Renal pelvis (tissue), 4 donors: ENCODE data around the gene PKNOX2. TPM values are rescaled to one million over a fixed set of nuclear protein-coding genes. Genes with fewer than 3 reads are reported as not detected.

Experiments
- DNase-seq: peaks from one replicate; pipeline ENCODE4 v3.0.0-alpha.2; 2013
- polyA plus RNA-seq, 3 donors: library from polyadenylated mRNA; unstranded; fragments of 120-200 nt; gene quantifications; one replicate each; pipeline ENCODE4 v1.2.1, GENCODE V29; 2013; ENCODE audit not compliant: insufficient read length in 3 of 3

The PKNOX2 gene
- polyA plus RNA-seq, 3 donors, result 11.3 to 14.8 (median 13.4) TPM

DNA sequence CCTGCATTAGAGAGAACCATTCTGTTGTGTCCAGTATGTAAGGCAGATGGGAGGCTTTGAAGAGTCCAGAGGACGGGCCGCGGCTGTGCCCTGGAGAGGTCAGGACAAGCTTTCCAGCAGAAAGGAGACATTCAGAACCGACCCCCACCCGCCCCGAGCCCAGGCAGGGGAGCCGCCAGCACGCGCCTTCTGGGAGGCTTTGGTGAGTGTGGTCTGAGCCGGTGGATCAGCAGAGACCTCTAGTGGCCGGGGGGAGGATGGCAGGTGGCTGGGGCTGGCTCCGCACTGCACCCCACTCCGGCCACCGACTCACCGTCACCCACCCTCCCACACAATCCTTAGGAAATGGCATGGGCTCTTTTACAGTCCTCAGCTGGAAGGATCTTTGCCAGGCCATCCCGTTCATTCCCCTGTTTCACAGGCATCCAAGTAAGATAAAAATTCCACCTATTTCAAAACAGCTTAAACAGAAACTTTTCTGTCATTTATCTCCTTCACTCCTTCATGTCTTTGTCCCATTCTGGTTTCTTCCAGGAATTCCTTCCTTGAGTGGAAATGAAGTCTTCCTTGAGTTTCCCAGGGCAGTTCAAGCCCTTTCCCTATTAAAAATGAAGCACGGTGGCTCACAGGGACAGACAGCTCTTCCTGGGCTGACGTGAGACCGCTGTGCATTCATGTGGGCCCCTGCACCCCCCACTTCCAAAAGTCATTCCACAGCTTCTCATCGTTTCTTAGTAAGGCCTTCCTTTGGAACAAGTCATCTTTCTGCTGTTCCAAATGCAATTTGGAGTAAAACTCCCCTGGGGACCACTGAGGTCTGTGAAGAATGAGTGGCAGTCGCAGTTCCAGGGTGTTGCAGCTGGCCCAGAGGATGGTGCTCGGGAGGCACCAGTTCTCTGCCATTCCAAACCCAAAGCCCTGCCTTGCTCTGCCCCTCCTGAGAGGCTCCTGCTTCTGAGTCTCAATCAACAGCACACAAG lies 240.6 kb downstream of the PKNOX2 start:
- DNase-seq, result peak; percentile 68

DNA sequence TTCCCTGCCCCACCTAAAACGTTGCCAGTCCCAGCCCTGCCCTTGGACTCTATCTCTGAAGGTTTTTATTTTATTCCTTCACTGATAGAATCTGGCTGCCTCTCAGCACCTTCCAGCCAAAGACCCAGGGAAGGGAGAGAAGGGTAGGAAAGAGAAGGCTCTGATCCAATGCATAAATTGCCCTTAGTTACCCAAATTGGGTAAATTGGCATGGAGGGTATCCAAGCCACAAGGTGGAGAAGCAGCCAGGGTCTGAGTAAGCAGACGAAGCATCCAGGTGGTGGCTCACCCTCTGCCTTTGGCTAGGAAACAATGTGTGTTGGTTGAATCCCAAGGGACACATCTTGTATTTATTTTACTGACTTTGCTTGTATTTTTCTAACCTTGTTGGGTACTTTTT lies 242.5 kb downstream of the PKNOX2 start:
- DNase-seq, result no peak

DNA sequence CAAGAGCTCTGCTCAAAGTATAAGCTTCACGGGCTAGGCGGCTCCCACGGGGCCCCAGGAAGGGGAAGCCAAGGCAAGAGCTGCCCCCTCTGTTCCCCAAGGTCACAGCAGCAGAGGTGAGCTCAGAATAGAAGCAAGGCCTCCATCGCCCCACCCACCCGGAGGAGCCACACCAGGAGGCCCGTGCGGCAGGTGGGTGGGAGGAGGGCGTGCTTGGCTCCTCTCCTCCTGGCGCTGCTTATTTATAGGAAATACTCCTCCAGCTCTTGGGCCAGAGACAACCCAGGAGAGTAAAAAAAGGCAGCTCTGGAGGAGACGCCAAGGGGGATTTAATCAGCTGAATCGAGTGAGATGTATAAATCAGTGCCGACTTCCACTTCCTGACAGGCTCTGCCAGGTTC lies 243.8 kb downstream of the PKNOX2 start:
- peak; percentile 68 for DNase-seq

DNA sequence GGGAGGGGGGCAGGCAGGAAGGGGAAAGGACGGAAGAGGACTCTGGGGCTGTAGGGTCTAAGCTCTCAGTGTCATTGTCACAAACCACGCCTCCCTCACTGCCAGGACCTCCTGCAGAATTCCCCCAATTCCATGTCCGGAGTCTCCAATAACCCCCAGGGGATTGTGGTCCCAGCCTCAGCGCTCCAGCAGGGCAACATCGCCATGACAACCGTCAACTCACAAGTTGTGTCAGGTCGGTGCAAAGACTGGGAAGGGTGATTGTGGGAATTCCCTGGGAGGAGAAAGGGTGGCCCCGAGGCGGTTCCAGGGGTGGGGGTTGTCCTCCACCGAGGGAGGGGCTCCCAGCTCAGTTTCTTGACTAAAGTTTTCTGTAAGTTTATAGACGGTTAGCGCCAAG lies 245.5 kb downstream of the PKNOX2 start:
- no peak for DNase-seq

DNA sequence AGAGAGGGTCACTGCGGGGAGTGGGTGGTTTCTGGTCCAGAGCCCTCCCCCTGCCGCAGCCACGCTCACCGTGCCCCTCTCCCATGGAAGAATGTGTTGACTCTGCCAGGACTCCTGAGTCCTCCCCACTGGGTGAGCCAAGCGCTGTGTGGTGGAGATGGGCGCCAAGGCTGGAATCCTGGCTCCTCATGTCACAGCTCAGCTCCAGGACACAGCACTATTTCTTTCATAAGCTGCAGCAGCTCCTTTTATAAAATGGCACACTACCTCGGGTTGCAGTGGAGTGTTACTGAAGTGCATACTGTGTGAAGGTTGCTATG lies 247.6 kb downstream of the PKNOX2 start:
- no peak for DNase-seq

GRCh38 chr11:125412509-125412908 lies 248.0 kb downstream of the PKNOX2 start:
- DNase-seq, result no peak

GRCh38 chr11:125413226-125413625 lies 248.7 kb downstream of the PKNOX2 start:
- no peak for DNase-seq

GRCh38 chr11:125414121-125414520 lies 249.6 kb downstream of the PKNOX2 start:
- no peak for DNase-seq

- no peak for DNase-seq
Observed at GRCh38 chr11:125416981-125417935, 252.7 kb downstream of the PKNOX2 start.

DNA sequence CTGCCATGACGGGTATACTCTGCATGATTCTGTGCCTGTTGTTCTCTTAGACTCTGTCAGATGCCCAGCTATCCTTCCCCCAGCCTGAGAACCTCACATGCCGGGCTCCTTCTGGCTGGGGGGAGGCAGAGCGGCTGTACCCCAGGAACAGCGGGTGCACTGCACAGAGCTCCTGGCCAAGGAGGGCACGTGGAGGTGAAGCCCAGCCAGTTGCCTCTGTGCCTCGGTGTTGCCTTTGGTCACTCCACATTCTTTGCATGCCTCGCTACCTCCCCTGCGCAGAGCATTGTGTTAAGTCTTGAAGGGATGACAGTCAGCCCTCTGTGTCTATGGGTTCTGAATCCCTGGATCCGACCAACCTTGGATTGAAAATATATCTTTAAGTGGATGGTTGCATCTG lies 253.8 kb downstream of the PKNOX2 start:
- DNase-seq, result no peak

DNA sequence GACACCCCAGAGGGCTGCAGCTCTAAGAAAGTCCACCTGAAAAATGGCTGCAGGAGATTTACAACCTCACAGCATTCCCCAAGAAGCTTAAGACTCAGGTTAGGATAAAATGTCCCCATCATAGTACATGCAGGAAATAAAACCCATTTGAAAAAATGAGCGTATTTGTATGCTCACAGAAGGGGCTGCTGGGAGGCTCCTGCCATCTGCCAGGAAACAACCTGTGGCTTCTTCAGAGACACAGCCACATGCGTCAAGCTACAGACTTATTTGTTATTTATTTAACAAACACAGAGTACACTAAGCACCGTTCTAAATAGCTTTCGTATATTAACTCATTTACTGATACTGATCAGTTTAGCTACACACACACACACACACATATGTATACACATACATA lies 258.1 kb downstream of the PKNOX2 start:
- no peak for DNase-seq

DNA sequence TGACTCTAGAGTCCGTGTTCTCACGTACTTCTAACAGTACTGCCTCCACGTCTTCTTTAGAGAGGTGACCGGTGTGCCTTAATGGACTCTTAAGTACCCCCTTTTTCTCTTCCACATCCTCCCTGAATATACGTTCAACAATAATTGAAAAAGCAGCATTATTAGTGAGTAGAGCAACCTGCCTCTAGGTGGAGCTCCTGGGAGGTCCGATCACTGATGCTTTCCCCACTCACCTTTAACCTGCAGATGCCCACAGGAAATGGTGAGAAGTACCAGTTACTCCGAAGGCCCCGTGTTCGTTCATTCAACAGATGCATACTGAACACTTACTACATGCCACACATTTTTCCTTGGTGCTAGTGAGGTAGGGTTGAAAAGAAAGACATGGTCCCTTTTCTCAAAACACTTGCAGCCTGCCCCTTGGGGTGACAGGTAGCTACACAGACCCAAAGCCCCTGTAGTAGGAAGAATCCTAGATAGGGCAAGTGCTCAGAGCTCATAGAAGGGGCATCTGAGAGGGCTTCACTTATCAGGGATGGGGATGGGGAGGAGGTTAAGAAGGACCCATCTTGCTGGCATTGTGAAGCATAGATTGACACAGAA lies 258.8 kb downstream of the PKNOX2 start:
- DNase-seq, result no peak

- DNase-seq, result no peak
Observed at GRCh38 chr11:125425601-125426000, 261.1 kb downstream of the PKNOX2 start.

GRCh38 chr11:125426818-125427528 lies 262.4 kb downstream of the PKNOX2 start:
- DNase-seq, result no peak

DNA sequence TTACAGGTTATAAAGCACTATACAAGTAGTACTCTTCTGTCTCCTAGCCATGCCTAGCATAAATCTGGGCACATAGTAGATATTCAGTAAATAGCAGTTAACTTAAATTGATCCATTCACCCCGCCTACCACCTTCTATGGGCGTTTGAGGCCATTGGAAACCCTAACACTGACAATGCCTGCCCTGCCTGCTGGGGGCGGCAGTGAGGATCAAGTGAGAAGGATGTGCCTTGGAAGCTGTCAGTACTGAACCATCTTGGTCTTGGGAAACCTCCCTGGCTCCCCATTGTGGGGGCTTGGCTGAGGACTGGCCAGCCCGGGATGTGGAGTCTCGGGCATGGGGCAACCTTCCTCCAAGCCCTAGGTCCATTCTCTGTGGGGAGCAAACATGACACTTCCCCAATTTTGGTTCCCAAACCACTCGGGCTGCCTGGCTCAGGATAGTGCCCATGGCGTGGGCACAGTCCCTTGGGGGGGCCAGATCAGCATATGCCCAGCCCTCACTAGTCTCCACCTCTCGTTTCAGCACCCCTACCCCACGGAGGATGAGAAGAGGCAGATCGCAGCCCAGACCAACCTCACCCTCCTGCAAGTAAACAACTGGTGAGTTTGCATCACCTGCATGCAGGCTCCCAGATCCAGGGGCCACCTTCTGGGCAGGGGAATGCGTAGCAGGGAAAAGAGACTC lies 264.1 kb downstream of the PKNOX2 start:
- no peak for DNase-seq

DNA sequence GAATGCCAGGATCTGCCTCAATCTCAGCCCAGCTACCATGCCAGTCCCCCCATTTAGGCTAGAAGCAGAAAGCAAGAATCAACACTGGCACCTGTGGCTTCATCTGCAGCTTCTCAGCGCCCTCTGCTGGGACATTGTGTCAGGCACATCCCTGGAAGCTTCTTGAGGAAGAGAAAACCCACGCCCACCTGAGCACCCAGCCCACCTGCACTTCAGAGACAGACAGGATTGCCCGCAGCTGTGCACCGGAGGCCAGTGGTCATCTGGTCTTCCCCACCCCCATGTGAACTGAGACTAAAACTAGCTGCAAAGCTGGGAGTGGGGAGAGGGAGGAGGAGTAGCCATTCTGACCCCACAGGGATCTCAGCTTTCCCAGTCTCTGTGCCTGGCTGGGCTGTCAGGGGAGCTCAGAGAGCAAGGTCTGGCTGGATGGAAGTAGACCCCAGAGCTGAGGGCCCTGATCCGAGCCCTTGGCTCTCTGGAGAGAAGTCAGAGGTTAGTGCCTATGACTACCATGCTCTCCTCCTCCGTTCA lies 264.7 kb downstream of the PKNOX2 start:
- peak; percentile 65 for DNase-seq

- DNase-seq, result no peak
Observed at GRCh38 chr11:125429807-125430678, 265.5 kb downstream of the PKNOX2 start.

DNA sequence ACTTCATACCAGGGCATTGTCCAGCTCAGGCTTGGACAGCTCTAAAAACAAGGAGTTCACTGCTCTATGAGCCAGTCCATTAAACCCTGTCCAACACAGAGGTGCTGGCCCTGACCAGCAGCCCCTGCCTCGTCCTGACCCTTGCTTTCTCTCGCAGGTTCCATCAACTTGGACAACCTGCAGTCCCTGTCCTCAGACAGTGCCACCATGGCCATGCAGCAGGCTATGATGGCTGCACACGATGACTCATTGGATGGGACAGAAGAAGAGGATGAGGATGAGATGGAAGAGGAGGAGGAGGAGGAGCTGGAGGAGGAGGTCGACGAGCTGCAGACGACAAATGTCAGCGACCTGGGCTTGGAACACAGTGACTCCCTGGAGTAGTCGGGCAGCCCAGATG lies 266.5 kb downstream of the PKNOX2 start:
- no peak for DNase-seq

DNA sequence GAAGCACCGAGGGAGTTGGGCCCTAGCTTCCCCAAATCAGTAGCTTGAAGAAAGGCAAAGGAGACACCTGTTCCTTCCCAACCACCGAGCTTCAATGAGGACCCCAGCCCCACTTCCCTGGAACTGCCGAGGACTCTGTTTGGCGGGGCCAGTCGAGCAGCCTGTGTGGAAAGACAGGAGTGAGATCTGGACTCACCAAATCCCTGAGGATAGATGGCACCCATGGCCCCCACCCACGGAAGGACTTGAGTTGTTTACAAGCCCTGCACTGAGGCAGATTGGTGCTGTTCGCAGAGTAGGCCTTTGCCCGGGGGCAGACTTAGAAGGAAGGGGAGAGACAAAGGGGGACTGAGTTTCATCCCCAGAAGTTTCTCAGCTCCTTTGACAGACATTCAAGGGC lies 266.9 kb downstream of the PKNOX2 start:
- no peak for DNase-seq
